DND-41 (cell line): ENCODE measurements around the gene MICOS13.

Source experiments
- EZH2 ChIP-seq: IDR thresholded peaks from 3 replicates; pipeline ENCODE4 v1.6.1; 2012; ENCODE audit warnings: borderline replicate concordance, low read depth, mild to moderate bottlenecking, moderate library complexity, low read length, inconsistent platforms; ENCODE audit not compliant: severe bottlenecking
- TF ChIP-seq, protein P1 (sequence below): IDR thresholded peaks from 2 replicates; pipeline ENCODE4 v1.5.1; 2012; ENCODE audit warnings: borderline replicate concordance, low read length, moderate library complexity, mild to moderate bottlenecking; ENCODE audit not compliant: poor library complexity, severe bottlenecking; ENCODE audit errors: extremely low read depth

DNA sequence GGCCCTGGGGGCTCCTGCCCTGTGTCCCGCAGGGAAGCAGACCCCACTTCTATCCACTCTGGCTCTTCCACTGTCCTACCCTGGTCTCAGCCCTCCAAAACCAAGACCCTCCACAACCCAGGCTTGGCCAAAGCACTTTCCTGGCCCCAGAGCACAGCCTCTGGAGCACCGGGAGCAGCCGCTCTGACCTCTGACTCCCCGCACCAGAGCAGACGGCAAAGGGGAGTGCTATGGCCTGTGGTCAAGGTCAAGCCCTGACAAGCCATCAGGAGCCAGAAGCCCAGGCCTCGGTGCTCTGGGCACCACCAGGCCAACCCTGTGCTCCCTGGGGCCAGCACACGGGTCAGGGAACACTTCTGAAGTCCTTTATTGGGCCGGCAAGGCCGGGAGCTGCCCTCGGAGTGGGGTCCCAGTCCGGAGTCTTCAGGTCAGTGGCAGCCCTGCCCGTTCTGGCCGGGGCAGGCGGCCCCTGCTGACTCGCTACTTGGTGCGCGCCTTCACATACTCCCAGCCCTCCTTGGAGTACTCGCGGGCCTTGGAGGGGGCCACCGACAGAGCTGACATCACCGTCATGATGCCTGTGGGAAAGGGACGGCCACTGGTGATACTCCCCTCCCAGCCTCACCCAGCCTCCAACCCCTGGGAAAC, 2.1 kb downstream of the MICOS13 start:
- TF ChIP-seq, protein P1, sequence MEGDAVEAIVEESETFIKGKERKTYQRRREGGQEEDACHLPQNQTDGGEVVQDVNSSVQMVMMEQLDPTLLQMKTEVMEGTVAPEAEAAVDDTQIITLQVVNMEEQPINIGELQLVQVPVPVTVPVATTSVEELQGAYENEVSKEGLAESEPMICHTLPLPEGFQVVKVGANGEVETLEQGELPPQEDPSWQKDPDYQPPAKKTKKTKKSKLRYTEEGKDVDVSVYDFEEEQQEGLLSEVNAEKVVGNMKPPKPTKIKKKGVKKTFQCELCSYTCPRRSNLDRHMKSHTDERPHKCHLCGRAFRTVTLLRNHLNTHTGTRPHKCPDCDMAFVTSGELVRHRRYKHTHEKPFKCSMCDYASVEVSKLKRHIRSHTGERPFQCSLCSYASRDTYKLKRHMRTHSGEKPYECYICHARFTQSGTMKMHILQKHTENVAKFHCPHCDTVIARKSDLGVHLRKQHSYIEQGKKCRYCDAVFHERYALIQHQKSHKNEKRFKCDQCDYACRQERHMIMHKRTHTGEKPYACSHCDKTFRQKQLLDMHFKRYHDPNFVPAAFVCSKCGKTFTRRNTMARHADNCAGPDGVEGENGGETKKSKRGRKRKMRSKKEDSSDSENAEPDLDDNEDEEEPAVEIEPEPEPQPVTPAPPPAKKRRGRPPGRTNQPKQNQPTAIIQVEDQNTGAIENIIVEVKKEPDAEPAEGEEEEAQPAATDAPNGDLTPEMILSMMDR = no peak
- TF ChIP-seq EZH2 = no peak
